ENCODE measurements around the gene TCF7L1.
A peak's percentile ranks its signal among the peaks of the same experiment; 100 is the strongest.

Gene TCF7L1

DNA sequence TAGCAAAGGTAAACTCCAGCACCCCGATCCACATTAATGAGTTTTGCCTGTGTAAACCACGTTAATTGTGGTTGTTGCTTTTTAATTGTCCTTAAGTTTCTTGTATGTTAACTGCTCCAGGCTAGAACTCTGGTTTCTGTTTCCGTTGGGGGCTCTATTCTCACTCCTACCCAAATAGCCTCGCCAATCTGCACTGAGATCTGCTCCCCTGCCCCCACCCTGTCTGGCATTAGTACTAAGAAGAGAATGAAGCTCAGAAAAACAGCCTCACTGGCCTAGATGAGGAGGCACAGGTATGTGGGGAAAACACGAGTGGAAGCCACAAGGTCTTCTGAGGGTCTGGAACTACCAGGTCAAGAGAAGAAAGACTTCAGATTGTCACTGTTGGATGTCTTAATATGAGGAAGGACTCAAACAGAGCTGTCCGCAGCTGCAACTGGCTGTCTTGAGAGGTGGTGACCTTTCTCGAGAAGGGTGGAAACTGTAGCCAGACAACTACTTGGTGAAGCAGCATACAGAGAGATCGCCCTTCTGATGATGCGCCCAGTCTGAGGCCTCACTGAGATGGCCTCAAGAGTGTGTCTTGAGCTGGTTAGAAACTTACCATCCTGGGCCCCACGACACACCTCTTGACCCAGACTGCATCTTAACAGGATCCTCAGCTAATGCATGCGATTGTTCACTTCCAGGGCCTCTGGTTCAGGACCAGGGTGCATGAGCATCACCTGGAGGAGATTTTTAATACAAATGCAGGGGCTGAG lies 121.5 kb downstream of the TCF7L1 start:
- peak; percentile 21 for DNase-seq

DNA sequence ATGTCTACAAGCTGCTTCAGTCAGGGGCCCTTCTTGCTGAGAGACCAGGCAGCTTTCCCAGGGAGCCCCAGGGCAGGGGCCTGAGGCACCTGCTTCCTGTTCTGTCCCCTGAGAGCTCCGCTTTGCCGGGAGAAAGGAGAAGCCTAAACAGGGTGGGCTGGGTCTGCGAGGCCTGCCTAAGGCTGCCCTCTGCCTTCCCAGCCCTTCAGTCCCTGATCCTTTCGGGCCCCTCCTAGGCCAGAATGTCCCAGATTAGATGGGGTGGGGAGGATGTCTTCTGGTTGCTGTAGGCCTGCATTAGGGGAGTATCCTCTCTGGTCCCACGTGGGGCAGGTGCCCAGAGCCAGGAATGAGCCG lies 122.2 kb downstream of the TCF7L1 start:
- no peak for DNase-seq

DNA sequence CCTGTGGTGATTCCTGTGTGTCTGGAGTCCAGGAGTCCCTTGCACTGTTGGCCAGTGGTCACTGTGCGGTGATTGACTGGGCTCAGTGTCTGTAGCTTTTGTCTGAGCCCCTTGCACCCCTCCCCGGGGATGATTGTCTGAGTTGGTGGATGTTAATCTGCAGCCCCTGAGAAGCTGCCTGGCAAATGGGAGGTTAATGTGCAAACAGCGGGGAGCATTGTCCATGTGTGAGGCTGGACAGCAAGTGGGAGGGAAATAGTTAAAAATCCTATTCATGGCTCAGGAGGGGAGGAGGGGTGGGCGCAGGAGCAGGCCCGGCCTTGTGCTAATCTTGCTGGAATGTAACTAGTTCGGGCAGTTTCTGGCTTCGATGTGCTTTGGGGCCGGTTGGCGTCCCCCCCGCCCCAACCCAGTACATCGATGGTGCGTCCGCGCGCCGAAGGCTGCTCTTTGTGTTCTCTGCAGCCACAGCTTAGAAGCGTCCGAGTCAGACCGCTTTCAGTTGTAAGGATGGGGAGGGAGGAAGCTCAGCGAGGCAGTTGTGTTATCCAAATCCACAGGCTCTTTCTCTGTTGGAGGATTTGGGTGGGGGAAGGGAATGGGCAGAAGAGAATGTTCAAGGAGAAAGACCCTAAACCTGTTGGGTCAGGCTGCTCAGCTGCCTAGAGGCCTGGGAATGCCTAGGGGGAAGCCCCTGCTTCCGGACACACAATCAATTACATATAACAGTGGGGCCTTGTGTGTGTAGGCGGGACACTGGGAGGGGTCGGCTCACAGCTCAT lies 122.8 kb downstream of the TCF7L1 start:
- DNase-seq = peak; percentile 85

DNA sequence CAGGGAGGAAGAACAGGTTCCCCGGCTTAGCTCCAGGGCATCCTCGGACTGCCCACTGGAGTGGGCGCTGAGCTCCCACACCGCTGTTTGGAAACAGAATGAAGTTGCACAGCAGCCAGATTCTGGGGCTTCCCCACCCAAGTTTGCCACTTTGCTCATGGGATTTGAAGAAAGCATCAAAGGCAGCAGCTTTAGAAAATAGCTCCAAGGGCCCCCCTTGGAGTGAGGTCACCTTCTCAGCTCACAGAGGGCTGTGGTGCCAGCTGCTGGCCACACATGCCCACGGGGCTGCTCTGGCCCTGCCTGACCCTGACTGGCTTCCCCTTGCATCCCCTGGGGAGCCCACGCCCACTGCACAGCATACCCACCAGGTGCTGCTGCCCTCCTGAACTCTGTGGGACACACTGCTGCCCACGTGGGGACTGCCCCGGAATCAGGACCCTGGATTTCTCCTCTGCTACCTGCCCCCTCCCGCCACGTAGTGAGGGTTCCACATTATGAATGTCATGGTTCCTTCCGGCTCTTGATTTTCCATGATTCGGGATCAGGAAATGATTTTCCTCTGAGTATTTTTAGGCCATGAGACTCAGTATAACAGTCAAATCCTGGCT lies 124.3 kb downstream of the TCF7L1 start:
- DNase-seq = no peak

DNA sequence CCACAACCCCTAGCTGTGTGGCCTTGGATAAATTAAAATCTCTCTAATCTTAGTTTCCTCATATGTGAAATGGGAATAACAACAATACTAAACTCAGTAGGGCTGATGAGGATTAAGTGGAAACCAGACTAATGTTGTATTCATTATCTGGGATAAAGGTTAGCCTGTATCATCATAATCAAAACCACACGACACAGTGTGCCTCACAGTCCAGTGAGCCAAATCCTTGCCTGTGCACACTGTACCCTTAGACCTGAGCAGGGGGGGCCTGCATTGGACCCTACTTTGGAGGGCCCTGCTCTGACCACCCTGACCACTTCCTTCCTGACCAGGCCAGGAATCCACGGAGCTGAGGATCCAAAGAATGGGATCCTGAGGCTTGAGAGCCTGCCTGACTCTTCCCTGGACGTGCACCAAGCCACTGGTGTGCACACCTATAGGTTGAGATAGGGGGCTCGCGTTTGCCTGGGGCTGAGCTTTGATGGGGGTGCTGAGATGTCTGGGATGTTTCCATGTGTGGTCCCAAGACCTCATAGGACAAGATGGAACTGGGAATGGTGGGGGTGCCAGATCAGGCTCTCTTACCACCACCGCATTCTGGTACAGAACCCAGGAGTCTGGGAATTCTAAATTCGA lies 124.9 kb downstream of the TCF7L1 start:
- DNase-seq = no peak

DNA sequence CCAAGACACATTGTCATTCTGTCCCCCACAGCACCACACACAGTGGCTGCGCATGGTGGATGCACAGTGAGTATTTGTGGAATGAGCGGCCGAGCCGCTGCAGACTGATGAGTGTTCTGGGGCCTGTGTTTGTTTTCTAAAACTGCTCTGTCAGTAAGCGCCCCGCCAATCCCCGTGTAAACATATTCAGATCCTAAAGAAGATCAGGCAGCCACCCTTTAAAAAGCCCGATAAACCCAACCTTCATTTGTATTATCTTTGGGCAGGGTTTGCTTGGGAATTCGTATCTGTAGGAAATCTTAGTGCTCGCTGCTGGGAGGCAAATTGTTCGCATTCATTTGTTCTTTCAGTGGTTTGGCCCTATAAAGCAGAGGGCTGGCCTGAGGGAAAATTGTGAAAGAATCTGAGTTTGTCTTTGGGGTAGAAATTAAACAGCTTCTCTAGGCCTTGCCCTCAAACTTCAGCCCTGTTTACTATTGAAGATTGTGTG lies 126.0 kb downstream of the TCF7L1 start:
- DNase-seq = no peak

DNA sequence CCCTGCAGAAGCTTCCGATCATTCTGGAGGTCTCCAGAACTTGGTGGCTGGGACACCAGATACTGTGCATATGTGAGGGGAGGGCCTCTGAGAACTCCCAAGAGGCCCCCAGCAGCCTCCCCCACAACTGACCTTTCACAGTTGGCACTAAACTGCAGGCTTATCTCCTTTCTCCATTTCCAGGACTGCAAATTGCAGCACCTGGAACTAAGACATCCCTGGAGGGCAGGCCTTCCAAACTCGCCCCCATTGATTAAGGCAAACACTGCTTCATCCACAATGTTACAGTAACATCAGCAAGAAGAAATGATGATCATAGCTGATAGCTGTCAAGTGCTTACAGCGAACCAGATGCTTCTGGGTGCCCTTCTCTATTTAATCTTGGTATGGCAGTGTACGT lies 126.7 kb downstream of the TCF7L1 start:
- no peak for DNase-seq

DNA sequence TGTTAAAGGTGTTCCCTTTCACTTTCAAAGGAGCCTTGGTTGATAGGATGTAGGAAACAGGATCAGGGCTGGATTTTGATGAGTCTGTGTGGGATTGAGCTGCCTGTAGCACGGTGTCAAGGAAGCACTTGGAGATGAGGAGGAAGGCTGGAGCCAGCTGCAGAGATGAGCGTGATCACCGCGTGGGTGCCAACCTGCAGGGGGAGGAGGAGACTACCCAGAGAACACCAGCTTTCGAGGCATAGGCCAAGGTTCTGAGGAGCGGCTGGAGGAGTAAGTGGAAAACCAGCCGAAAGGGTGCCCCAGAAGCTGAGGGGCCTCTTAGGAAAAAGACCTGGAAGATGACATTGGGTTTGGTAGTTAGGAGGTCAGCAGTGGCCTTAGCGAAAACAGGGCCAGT lies 130.4 kb downstream of the TCF7L1 start:
- no peak for DNase-seq

DNA sequence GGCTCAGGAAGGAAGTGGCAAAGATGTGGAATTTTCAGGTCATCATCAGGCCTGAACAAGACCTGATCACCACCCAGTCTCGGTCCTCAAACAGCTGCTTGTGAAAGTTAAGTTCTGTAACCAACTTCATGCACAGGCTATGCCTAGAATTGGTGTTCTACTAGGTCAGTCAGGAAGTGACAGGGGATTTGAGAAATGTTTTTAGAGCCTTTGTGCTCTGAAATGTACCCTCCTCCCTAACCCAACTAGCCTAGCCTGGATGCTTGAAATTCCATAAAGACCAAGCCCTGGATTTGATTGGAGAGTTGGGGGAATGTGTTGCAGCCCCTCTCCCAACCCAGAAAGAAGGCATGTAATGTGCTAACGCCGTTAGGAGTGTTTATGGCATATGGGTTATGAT lies 131.3 kb downstream of the TCF7L1 start:
- DNase-seq = no peak

DNA sequence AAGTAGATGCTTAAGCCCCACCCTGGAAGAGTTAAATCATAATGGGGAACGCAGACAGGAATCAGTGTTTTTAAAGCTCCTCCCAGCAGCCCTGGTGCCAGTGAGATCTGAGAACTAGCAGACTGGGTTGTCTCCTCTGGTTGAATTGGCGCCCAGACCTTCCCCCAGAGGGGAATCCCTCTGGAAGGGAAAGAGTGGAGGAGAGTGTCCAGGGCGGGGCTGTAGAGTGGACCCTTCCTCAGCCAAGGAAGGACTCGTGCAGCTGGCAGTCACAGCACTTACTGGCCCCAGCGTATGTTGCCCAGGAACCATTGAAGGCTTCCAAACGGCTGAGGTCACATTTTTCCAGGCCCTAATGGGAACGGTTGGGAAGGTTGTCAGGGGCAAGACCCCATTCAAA lies 132.1 kb downstream of the TCF7L1 start:
- DNase-seq = no peak

DNA sequence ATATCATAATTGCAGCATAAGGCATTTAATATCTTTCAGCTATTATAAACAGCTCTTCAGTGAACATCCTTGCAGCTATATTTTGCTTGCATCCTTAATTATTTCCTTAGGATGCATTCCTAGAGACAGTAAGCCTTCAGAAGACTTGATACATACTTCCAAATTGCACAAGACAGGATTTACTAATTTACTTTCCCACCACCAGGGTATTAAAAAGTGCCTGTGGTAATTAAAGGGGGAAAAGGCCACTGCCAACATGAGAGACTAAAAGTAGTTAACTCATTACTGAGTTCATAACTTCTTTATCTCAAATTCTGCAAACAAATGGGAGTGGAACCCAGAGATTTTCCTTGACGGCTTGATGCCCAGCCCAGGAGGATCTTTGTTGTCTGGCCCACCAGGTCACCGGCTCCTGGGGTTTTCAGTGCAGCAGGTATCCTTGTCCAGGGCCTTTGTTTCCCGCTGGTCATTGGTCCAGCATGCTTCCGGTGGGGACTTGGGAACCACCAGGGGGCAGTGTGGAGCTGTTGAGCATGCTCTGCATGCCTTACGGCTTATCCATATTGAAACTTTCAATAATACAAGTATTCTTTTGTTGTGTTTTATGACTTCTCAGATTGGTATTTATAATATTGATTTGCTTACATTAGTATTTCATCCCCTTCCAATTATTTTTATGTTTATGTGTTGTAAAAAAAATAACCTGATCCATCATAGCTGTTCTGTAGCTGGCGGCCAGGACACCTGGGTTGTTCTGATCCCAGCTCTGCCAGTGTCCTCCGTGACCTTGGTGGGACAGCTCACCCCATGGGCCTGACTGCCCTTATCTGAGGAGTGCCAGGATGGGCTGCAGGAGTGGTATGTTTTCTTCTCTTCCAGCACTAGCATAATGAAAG lies 133.2 kb downstream of the TCF7L1 start:
- no peak for DNase-seq

DNA sequence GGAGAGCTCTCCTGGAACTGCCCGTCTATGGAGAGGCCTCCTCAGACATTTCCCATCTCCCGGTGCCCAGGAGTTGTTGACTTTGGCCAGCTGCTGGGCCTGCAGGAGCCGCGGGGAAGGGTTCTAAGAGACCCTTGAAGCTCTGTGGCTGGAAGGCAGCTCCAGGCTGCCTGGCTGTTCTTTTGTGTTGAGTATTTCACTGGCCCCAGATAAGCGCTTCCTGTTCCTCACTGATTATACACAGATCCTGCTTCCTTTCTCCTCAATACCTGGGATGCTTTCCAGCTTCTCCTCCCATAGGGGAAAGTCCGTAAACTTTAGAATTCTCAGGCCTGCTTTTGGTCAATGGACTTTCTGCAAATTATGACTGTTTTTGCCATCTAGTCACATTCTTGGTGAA lies 136.8 kb downstream of the TCF7L1 start:
- no peak for DNase-seq

DNA sequence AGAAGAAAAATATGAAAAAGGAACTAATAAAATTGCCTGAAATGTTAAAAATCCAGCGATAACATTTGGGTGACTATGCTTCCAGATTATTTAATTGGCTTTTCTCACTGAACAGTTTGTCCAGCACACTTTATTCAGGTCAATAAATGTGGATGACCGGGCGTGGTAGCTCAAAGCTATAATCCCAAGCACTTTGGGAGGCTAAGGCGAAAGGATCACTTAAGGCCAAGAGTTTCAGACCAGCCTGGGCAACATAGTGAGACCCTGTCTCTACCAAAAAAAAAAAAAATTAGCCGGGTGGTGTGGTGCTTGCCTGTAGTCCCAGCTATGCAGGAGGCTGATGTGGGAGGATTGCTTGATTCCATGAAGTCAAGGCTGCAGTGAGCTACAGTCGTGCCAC lies 139.2 kb downstream of the TCF7L1 start:
- DNase-seq = no peak

DNA sequence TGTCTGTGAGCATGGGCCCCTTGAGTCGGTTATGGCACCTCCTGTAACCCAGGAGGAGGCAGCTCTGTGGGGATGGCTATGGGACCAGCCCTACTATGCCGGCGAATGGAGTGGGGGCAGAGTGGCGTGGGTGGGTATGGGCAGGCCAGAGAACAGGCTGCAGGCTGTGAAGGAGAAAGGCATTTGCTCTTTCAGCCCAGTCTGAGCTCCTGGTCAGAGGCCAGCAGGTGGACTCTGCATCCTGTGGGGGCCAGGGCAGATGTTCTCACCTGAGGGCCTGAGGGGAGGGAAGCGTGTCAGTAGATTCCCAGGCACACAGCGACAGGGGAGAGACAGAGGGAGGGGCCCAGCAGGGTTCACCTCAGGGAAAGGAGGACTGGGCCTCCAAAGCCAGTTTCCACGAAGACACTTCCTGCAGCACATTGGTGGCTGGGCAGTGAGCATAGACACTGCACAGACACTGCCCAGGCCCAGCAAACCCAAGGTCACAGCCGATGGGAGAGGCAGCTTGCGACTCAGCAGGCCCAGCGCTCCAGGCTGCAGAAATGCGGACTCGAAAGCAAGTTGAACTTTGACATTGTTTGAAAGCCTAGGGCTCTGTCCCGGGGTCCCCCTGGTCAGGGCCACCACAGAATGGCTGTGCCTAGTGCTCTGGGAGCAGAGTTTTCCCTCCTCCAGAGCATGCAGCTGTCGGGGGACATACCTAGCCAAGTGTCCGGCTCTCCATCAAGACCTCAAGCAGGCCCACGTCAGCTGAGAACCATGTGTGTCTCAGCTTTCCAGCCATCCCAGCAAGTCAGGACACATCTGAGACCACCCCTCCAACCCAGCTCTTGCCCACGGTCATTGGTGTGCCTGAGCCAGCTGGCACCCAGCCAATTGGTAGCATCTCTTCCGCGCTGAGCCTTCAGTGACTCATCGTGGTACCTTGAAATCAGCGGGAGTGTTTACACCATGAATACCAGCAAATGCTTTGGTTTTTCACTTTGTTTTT lies 140.8 kb downstream of the TCF7L1 start:
- no peak for DNase-seq

DNA sequence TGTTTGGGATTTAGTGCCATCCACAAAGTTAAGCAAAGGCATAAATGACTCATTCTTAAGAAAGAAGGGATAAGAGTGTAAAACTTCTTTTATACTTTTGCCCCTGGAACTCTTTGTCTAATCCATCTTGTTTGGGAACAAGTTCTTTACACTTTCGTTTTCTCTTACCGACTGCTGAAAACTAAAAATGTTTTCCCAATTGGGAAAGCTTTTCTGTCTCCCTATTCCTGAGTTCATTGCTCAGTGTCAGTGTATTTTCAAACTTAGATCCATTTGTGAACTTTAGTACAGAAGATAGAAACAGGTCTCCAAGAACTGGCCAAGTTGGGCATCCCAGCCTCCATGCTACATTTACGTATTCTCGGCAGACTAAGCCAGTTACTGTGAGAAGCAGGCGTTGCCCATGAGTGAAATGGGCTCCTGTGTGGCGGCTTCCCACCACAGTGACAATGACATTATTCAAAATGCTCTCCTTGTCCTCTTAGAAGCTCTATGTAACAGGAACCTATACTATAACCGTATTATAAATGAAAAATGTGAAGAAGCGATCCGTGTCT lies 142.9 kb downstream of the TCF7L1 start:
- DNase-seq = no peak

DNA sequence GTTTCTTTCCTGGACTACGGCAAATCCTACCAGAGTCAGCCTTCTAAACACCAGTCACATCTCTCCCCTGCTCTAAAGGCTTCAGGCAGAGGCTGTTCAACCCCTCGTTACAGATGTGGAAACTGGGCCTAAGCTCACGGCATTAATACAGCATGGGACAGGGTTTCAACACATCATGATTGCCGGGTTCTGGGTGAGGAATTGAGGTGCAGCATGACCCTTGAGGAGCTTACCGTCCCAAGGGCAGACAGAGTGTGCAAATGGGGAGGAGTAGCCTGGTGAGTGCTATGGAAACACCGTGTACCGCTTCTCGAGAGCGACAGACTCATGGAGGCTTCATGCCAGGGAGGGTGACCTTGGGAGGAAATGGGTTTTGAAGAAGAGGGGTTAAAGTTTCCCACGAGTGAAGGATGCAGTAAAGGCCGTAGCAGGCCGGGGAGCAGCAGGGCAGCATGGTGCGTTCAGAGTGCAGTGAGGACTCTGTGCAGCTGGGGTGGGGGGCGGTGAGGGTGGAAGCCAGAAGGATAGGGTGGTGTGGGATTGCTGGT lies 143.5 kb downstream of the TCF7L1 start:
- DNase-seq = no peak

DNA sequence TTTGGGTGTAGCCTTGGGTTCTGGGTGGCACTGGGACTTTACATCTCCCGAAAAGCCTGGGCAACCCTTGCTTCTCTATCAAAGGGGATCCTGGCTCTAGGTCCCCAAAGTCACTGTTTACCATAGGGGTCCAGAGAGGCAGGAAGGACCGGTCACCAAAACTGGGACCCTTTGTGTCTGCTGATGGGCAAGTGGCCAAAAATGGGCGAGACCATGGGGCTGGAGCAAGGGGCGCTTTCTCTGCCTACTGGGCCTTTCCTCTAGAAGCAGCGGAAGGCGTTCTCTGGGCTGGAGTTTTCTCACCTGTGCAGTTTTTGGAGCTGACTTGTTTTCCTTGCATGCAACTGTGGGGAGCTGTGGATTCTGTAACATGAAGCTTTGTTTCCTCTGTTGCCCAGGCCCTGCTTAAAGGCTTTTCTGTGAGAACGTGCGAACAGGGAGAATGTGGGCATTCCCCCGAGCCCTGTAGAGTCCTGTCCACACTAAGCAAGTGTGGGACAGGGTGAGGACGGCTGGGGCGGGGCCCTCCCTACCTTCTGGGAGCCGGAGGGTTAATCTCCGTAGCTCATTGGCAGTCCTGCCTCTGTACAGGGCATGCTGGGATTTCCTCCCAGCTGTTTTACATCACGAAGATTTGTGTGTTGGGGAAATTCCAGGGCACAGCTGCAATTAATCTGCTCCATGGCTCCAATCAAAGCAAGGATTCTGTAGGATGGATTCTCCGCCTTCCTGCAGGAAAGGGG lies 144.4 kb downstream of the TCF7L1 start:
- DNase-seq = peak; percentile 76

DNA sequence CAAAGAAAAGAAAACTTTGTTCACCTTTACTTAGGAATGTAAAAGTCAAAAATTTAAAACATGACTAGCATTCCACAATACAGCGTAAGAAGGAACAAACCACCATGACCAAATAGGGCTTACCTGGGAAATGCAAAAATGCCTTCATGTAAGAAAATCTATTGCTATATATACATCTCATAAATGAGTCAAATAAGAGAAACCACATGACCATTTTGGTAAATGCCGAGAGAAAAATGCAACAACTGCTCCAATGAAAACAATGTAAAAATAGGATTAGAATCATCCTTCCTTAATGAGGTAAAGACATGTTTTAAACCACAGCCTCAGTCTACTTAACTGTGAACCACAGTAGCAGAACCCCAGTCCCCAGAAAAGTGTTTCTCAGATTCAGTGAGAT lies 145.2 kb downstream of the TCF7L1 start:
- no peak for DNase-seq

DNA sequence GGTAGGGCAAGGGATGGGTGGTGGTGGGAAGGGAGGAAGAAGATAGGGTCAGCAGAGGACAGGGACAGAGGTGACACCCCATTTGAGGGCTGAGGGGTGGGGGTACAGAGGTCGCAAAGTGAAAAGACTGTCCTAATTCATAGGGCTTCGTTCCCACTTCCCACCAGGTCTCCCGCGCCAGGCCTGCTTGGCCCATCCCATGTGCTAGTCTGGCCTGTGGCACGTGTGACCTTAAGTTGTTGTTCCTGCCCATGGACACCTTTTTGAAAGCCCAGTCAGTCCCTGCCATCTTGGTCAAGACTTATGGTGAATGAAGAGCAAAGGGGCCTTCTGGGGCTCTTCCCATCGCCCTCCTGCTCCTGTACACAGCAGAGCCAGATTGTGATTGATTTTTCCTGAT lies 148.4 kb downstream of the TCF7L1 start:
- DNase-seq = no peak

Measured in right kidney (tissue), 1 donor.